Stimulated activated CD4-positive, alpha-beta T cell treated with anti-CD3 and anti-CD28 coated beads, Interleukin-12 subunit alpha, Interleukin-12 subunit beta, amount 100 ng/mL, for 48 hours (primary cell): ENCODE measurements around the gene DEAF1.

Source experiments
- DNase-seq, 3 donors: peaks; one replicate each; pipeline ENCODE4 v3.0.0-alpha.2; 2020; ENCODE audit warnings: low read depth in 2 of 3, low spot score in 1 of 3

DEAF1 gene

DNA sequence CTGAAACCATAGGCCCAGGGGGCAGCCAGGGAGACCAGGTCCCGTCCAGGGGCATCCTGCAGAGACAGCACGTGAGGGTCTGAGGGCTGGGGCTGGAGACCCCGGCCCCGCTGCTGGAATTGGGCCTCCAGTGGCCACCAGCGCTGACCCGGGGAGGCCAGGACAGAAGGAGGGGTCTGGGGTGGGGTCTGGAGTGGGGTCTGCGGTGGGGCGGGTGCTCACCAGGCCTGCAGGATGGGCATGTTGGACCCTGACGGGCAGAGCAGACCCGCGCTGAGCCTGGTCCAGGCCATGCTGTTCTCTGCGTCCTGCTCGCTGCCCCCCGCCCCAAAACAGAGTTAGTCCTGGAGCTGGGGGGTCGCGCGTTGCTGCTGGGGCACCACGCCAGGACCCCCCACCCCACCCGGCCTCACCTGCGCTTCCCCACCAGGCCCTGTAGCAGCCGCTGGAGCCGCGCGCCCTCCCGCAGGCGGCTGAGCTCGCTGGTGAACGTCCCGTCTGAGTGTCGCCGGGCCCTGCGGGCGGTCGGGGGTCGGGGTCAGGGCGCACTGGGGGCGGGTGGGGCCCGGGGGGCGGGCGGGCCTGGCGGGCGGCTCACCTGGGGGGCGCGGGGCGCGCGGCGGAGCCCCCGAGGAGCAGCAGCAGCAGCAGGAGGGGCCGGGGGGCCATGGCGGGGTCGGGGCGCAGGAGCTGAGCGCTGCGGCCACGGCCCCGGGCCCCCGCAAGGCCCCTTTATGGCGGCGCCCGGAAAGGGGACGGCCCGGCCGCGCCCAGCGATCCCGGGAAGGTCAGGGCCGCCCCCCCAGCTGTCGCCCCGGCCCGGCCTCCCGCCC lies 68.3 kb downstream of the DEAF1 start, which contains the start of gene SCT:
SCT (minus strand) TSS at position 707 of the 833 bp plus-strand sequence; CDS start at position 669, 38 bp downstream.
- no peak for DNase-seq

DNA sequence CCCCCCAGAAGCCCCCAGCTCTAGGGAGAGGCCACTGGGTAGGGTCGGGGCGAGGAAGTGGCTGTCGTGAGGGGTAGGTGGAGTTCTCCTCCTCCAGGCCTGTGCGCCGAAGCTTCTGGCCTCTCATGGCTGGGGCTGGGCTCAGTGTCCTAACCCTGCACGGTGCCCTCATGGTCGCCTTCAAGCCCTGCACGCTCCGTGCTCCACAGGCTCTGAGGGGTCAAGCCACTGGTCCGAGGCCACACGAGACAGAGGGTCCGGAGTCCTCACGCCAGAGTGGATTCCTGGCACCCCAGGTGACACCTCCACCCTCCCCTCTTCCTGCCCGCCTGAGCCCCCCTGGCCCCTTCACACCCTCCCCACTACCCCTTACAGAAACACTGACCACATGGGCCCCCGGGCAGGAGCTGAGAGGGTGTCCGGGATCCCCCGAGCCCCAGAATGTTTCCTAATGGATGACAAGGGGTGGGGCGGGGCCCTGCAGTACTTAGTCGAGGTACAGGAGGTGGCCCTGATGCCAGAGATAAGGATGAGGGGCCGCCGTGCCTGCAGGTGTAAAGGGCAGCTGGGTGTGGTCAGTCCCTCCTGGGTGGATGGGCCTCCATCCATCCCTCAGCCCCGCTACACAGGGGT lies 69.3 kb downstream of the DEAF1 start:
- no peak for DNase-seq

- DNase-seq: no peak
Measured at GRCh38 chr11:624705-625635, 70.1 kb downstream of the DEAF1 start, which contains the start of gene CDHR5. Gene CDHR5, minus strand, starts transcription at chr11:624955. Its CDS starts 53 bp downstream, at chr11:624902.

DNA sequence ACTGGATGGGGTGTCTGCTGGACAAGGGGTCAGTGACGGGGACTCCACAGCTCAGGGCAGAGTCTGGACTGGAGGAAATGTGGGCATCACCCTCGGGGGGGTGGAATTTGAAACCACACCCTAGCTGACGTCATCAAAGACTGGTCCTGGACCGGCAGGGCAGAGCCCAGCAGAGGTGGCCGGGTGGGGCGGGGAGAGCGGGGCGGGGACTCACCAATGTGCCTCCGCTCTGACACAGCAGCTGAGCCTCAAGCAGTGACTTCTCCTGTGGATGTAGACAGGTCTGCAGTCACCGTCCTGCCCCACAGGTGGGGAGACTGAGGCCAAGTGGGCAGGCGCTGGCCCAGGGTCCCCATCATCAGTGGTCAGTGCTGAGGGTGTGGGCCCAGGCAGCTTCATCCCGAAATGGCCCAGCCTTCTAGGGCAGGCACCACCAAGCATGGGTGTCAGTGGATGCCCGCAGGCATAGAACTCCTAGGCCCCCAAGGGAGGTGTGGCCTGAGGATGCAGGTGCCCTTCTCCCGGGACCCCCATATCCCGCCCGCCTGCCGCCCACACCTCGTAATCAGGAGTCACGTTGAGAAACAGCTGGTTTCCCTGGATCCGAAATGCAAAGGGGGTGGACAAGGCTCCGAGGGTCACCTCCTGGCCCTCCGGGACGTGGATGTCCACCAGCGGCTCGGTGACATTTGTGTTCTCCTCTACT lies 70.9 kb downstream of the DEAF1 start:
- no peak for DNase-seq

DNA sequence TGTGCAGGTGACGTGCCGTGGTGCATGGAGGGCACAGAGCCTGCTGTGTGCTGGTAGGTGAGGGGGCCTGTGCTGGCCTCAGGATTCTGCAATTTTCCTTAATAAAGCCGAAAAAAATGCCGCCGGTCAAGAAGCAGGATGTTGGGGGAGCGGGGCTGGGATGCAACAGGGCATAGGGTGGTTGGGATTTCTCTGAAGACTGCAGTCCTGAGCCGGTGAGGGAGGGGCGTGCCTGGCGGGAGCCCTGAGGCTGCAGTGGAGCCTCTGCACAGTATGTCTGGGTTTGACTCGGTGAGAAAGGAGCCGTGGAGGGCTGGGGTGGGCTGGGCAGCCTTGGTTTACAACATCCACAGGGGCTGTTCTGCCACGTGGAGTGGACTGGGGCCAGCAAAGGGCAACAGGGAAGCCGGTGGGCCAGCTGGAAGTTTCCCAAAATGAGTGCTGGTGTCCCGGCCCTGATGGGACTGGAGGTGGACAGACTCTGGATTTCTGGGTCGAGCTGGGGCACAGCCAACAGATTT lies 71.6 kb downstream of the DEAF1 start:
- no peak for DNase-seq

DNA sequence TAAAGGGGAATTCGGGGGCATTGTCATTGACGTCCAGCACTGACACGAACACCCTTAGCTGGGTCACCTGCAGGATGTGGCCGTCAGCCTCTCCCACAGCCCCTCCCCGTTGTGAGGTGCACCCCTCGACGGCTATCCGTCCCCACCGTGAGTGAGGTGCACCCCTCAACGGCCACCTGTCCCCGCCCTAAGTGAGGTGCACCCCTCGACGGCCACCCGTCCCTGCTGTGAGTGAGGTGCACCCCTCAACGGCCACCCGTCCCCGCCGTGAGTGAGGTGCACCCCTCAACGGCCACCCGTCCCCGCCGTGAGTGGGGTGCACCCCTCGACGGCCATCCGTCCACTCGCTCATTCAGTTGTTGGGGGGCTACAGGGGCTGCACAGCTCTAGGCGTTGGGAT lies 73.2 kb downstream of the DEAF1 start:
- no peak for DNase-seq

- DNase-seq: no peak
Measured at GRCh38 chr11:620935-621814, 73.8 kb downstream of the DEAF1 start.

- DNase-seq: no peak
Measured at GRCh38 chr11:620201-620600, 74.8 kb downstream of the DEAF1 start.

DNA sequence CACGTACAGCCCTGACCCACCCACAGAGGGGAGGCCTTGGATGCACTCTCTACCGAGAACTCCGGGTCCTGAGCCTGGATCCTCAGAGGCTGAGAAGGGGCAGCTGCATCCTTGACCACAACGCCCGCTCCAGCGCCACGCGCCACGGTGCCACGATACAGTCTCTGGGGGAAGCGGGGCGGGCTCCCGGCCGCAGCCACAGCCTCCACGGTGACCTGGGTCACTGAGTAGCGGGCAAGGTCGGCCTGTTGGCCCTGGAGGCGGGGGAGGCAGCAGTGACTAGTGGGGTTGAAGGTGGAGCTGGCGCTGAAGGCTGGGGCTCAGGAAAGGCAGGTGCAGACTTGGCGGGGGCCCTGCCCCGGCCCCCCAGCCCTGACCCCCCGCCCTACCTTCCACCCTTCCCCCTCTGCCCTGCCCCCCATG lies 75.4 kb downstream of the DEAF1 start:
- no peak for DNase-seq

DNA sequence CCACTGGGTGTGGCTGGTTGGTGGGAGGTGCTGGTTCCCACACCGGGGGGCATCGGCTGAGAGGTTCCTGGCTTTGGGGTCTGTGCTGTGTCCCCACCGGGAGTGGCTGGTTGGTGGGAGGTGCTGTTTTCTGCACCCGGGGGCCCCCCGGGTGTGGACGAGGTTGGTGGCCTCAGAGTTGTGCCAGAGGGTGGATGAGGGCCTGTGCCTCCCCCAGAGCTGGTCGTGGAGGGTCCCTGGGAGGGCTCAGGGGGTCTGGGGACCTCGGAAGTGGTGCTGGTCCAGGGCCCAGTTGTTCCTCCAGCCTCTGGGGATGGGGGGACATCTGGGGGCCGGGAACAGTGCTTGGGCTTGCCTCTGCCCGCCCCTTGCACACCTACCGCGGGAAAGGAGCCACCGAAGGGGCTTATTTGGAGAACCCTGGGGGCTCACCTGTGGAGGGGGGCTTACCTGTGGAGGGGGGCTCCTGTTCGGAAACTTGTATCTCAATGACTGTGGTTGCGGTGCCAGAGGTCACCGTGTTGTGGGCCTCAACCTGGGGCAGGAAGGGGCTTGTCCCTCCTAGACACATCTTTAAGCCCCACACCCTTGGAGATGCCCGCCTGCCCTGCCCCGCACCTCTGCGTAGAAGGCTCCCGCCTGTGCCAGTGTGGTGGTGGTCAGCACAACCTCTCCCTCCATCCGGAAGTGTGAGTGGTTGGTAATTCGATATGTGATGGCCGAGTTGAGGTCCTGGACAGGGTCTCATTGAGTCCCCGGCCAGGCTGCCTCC lies 76.0 kb downstream of the DEAF1 start:
- DNase-seq: no peak

GRCh38 chr11:617912-618682 lies 76.9 kb downstream of the DEAF1 start:
- no peak for DNase-seq

DNA sequence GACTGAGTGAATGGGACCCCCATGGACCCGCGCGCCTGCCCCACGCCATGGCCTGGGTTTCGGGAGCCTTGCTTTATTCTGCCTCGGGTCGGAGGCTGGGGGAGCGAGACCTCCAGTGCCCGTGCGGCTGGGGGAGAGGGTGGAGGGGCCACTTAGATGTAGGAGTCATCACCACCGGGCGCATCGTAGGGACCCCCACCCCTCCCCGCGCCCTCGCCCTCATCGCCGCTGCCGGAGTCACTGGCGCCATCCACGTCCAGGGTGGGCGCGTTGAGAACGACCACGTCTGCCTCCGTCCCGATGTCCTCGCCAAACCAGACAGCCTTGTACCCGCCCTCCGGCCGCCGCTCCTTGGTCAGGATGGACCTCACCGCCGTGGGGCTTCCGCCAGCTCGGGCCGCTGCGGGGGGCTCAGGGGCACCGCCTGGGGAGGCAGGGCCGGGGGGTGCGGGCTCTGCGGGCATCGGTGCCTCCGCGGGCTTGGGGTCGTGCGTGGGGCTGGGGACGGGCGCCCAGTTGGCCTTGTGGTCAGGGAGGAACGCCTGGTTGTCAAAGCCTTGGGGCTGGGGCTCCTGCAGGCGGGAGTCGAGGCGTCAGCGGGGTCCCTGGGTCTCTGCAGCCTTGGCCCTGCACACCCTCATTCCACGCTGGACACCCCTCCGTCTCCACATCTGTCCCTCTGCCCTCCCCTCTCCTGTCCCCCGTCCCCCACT lies 77.7 kb downstream of the DEAF1 start:
- DNase-seq: no peak

- no peak for DNase-seq
Measured at GRCh38 chr11:616320-617198, 78.5 kb downstream of the DEAF1 start.

GRCh38 chr11:615504-616319 lies 79.3 kb downstream of the DEAF1 start, which contains the start of gene IRF7:
Gene IRF7, minus strand, starts transcription at chr11:615950. Its CDS starts 586 bp downstream, at chr11:615364.
- DNase-seq: peak; percentile 74 to 87 (median 76)
